IgD-negative memory B cell (primary cell): ENCODE measurements around the gene DUS3L. TPM values are rescaled to one million over a fixed set of nuclear protein-coding genes. Genes with fewer than 3 reads are reported as not detected.

Source experiments
- H3K27ac Mint-ChIP-seq, 3 donors: one replicate each; pipeline ENCODE4 v1.8.0; 2020 to 2022; ENCODE audit warnings: mild to moderate bottlenecking in 3 of 3, mixed read lengths in 3 of 3, moderate library complexity in 1 of 3
- H3K27me3 Mint-ChIP-seq: one replicate; pipeline ENCODE4 v1.8.0; 2021; ENCODE audit warnings: mixed read lengths
- H3K36me3 Mint-ChIP-seq: one replicate; pipeline ENCODE4 v1.8.0; 2020; ENCODE audit warnings: mild to moderate bottlenecking, mixed read lengths
- H3K4me1 Mint-ChIP-seq, 3 donors: one replicate each; pipeline ENCODE4 v1.8.0; 2020 to 2022; ENCODE audit warnings: mixed read lengths in 3 of 3, mild to moderate bottlenecking in 1 of 3
- H3K4me3 Mint-ChIP-seq, 4 donors: one replicate each; pipeline ENCODE4 v1.8.0; 2020 to 2022; ENCODE audit warnings: mild to moderate bottlenecking in 4 of 4, mixed read lengths in 4 of 4, moderate library complexity in 3 of 4
- H3K9me3 Mint-ChIP-seq, 3 donors: one replicate each; pipeline ENCODE4 v1.8.0; 2020 to 2021; ENCODE audit warnings: mixed read lengths in 3 of 3, mild to moderate bottlenecking in 1 of 3
- polyA plus RNA-seq: library from polyadenylated mRNA; unstranded; fragments of 300-500 nt; fragmentation: Illumina TruSeq; gene quantifications from one replicate; pipeline ENCODE4 v1.2.3, GENCODE V29; 2021

DUS3L gene
- polyA plus RNA-seq, 1 donor from 2014 or later: 35.2 TPM

GRCh38 chr19:5808120-5808816 is 17.3 kb upstream of the DUS3L start:
- H3K27ac Mint-ChIP-seq: peak overlapping the region in 1 of 3 donors; percentile 17
- no peaks in the 10 kb centered on the region for H3K9me3 Mint-ChIP-seq

DNA sequence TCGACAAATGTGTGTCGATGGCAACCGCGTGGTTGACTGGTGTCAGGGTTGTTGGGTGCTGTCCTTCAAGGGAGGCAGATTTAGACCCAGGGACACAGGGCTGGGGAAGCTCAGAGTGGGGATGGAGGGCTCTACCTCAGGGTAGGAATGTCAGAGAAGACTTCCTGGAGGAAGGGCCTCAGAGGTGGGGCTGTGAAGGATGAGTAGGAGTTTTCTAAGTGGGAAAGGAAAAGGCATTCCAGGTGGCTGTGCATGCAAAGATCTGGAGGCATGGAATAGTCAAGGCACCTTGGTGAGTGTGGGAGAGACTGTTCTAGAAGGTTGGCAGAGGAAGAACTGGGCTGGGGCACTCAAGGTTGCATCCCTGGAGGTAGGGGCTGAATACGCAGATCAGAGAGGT is 15.9 kb upstream of the DUS3L start:
- Mint-ChIP-seq H3K27ac (no peak overlapping the region), H3K27me3 (peaks cover 22% of the 10 kb centered on the region), H3K36me3 (no peaks in the 10 kb centered on the region), H3K4me1 (peaks cover 0 to 5% (median 3%) of the 10 kb centered on the region in 3 donors), H3K9me3 (no peaks in the 10 kb centered on the region), H3K4me3 (peak overlapping the region in 1 of 4 donors; percentile 8)

More at GRCh38 chr19:5808120-5808816, 17.3 kb upstream of the DUS3L start:
- Mint-ChIP-seq H3K36me3 (no peaks in the 10 kb centered on the region), H3K4me1 (peaks cover 0 to 4% (median 2%) of the 10 kb centered on the region in 3 donors), H3K4me3 (no peak overlapping the region), H3K27me3 (peaks cover 13% of the 10 kb centered on the region)

GRCh38 chr19:5806133-5806489 is 15.1 kb upstream of the DUS3L start:
- Mint-ChIP-seq H3K4me1 (peaks cover 0 to 5% (median 4%) of the 10 kb centered on the region in 3 donors), H3K36me3 (no peaks in the 10 kb centered on the region), H3K4me3 (no peak overlapping the region), H3K9me3 (no peaks in the 10 kb centered on the region), H3K27ac (no peak overlapping the region), H3K27me3 (peaks cover 27% of the 10 kb centered on the region)

DNA sequence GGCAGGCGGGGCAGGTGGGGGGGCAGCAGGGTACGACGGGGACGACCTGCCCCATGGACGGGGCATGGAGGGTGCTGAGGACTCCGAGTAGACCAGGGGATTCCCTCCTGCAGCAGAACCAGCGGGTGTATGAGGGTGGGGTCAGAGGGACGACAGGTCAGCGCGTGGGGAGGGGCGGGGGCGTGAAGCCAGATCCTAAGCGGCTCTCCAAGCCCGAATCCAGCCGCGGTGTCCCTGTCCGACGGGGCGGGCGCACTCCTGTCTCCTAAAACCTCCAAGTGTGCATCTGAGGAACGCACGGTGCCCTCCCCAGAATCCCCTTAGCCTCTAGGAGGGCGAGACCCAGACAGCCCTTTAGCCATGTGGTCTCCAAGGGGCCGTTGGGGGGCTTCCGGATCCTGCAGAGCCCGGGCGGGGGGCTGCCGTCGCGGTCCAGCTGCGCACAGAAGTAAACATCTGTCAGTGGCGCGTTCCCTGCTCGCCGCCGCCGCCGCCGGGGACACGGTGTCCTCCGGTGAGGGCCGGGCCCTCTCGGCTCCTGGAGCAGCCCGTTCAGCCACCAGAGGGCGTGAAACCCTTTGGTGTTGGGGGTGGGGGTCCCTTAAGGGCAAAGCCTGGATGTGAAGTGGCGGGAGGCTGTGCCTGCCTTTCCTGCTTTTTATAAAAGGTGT is 14.6 kb upstream of the DUS3L start:
- Mint-ChIP-seq H3K27ac (no peak overlapping the region), H3K4me1 (peaks cover 0 to 5% (median 4%) of the 10 kb centered on the region in 3 donors), H3K36me3 (no peaks in the 10 kb centered on the region), H3K9me3 (no peaks in the 10 kb centered on the region), H3K4me3 (peak overlapping the region in 2 of 4 donors; percentile 49 to 84), H3K27me3 (peaks cover 30% of the 10 kb centered on the region)

- no peaks in the 10 kb centered on the region for H3K36me3 Mint-ChIP-seq
- peaks cover 0 to 5% (median 4%) of the 10 kb centered on the region in 3 donors for H3K4me1 Mint-ChIP-seq
- H3K4me3 Mint-ChIP-seq: peak within 1 kb of the TSS in 2 of 4 donors; percentile 79 to 84
- H3K9me3 Mint-ChIP-seq: no peaks in the 10 kb centered on the region
- H3K27me3 Mint-ChIP-seq: peaks cover 32% of the 10 kb centered on the region
- H3K27ac Mint-ChIP-seq: peak within 1 kb of the TSS; percentile 13 to 85 (median 73)
Measured at GRCh38 chr19:5804516-5805461, 13.8 kb upstream of the DUS3L start, which contains the start of gene NRTN. Gene NRTN, plus strand, starts transcription at chr19:5805067. Its CDS starts 19,099 bp downstream, at chr19:5824166.

DNA sequence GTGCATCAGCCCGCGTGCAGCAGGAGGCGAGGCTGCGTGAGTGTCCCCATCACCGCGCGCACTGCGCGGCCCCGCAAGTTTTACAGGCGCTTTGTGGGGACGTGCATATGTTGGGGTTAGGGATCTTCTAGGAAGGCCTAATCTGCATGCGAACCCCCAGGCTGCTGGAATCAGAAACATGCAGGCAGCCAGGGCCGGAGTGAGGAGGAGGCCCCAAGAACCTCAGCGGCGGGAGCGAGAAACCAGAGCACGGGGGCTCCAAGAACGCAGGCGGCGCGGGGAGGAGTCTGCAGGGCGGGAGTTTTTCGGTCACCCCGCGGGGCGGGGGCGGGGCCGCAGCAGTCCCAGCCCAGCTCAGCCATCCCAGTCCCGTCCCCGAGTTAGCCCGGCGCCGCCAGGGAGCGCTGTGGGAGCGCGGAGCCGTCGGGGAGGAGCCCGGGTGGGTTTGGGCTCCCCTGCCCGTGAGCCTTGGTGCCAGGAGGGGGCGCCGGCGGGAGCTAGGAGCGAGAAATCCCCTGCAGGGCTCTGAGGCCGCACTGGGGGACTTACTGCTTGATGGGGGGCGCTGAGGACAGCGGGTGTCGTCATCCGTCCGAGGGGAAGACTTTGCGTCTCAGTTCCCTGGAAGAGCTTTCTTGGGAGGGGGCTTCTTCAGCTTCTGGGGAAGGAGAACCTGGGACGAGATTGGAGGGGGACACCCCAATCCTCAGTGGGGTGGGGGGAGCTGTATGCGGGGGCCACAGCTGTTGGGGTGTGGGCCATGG is 13.0 kb upstream of the DUS3L start:
- Mint-ChIP-seq H3K9me3 (no peaks in the 10 kb centered on the region), H3K4me1 (peaks cover 0 to 5% (median 4%) of the 10 kb centered on the region in 3 donors), H3K27me3 (peaks cover 36% of the 10 kb centered on the region), H3K4me3 (peak overlapping the region in 2 of 4 donors; percentile 79 to 80), H3K36me3 (no peaks in the 10 kb centered on the region), H3K27ac (peak overlapping the region; percentile 13 to 85 (median 73))

DNA sequence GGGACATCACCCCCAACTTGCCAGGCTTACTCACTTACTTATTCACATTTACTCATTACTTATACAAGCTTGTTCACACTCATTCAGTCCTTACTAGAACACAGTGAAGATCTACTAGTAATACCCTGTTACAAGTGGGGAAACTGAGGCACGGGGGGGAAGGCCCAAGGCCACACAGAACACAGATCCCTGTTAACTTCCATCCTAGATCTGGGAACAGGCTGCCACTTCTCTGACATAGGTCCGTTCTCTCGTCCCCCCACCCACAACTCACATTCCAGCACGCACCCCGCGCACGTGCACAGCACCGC is 12.4 kb upstream of the DUS3L start:
- Mint-ChIP-seq H3K4me3 (peak overlapping the region in 1 of 4 donors; percentile 73), H3K9me3 (no peaks in the 10 kb centered on the region), H3K27ac (peak overlapping the region in 1 of 3 donors; percentile 85), H3K36me3 (no peaks in the 10 kb centered on the region), H3K27me3 (peaks cover 39% of the 10 kb centered on the region), H3K4me1 (peaks cover 0 to 5% (median 4%) of the 10 kb centered on the region in 3 donors)

DNA sequence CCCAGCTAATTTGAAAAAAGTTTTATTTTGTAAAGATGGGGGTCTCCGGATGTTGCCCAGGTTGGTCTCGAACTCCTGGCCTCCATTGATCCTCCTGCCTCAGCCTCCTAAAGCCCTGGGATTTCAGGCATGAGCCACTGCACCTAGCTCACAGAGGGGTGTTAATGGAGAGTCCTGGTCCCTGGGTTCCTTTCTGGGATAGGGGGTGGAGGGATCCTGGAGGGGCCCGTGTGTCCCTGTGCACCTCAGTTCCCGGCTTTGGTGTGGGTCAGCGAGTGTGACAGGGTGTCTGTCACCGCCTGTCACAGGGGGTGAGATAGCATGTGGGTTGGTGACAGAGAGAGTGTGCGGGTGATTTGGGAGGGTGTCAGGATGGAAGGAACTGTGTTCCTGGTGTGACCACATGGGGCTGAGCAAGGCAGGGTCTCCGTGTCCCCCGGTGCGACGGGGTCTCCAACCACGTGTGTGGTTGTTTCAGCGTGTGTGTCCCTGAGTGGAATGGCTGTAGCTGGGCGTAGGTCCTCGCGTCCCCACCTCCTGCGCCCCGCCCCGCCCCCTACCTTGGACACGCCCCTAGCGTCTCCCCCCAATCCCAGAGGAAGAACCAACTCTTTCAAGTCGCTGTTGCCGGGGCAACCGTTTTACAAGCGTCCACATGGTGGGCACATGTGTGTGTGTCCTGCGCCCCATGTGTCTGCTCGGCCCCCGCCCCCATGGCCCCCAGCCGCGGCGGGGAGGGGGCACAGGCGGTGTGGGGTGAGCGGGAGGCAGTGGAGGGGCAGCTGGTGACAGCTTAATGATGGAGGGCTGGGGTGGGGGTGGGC is 11.0 kb upstream of the DUS3L start:
- H3K4me3 Mint-ChIP-seq: peak overlapping the region in 1 of 4 donors; percentile 33
- no peak overlapping the region for H3K27ac Mint-ChIP-seq

DNA sequence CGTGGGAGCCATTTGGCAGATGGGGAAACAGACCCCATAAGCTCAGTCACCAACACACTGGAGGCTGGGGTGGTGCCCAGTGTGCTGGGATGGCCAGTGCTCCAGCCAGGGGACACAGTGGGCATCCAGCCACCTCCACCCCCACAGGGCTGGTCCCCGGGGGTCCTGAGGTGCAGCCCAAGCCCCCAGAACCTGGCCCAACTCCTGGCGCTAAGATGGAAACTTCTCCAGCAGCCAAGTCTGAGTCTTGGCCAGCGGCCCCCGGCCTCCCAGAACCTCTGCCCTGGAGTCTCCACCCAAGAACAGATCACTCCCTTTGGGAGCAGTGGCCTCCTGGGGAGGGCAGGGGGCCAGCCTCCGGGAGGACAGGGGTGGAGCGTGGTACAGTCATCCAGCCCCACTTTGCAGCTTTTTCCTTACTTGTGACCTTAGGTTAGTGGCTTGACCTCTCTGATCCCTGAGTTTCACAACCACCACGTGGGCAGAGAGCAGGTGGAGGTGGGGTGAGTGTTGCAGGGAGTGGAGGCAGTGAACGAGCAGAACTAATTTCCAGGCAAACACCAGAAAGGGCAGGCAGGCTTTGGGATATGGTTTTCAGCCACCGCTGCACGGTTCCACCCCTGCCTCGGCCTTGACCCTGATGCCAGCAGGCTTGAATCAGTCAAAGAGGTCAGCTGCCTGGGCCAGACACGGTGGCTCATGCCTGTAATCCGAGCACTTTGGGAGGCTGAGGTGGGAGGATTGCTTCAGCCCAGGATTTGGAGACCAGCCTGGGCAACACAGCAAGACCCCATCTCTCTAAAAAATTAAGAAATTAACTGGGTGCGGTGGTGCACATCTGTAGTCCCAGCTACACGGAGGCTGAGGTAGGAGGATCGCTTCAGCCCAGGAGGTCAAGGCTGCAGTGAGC is 9.7 kb upstream of the DUS3L start:
- no peak overlapping the region for H3K4me3 Mint-ChIP-seq
- no peaks in the 10 kb centered on the region for H3K9me3 Mint-ChIP-seq
- peak overlapping the region in 1 of 3 donors; percentile 74 for H3K27ac Mint-ChIP-seq
- peaks cover 0 to 5% (median 4%) of the 10 kb centered on the region in 3 donors for H3K4me1 Mint-ChIP-seq
- no peaks in the 10 kb centered on the region for H3K36me3 Mint-ChIP-seq
- peaks cover 39% of the 10 kb centered on the region for H3K27me3 Mint-ChIP-seq

More for the DNA sequence above, 11.0 kb upstream of the DUS3L start:
- Mint-ChIP-seq H3K9me3 (no peaks in the 10 kb centered on the region), H3K36me3 (no peaks in the 10 kb centered on the region), H3K27me3 (peaks cover 39% of the 10 kb centered on the region), H3K4me1 (peaks cover 0 to 5% (median 4%) of the 10 kb centered on the region in 3 donors)

DNA sequence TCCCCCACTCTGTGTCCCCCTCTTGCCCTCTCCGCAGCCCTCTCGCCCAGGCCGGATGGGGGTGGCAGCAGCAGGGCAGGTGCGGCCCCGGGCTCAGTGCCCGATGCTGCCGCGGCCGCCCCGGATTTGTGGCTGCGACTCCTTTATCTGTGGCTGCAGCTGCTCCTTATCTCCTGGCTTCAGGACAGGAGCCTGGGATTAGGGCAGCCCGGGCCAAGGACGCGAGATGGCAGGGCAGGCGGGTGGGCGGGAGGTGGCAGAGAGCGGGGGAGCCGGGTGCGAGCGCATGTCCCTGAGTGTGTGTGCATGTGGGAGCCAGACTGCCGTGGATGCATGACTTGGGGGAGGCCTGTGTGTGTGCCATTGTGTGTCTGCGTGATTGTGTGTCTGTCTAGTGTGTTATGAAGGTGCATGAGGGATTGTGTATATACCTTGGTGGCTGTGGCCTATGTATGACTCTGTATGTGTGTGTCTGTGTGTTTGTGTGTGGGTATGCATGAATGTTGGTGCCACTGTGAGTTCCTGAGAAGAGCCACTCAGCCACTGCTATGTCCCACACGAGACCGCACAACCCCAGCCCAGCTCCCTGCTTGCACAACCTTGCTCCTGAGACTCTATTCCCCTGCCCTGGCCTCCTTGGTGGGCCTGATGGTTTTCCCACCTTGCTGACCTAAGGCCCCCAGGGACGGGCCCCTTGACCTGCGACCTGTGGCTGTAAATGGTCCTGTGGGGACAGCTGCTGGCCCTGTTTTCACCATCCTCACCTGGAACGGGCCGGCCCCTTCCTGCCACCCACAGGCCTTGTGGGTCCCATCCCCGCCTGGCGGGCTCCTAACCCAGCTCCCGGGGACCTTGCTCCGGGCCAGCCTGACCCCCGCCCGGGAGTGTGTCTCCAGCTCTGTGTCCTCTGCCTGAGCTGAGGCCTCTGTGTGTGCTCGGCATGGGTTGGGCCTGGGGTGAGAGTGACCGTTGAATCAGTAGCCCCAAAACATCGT is 8.6 kb upstream of the DUS3L start:
- Mint-ChIP-seq H3K4me1 (peaks cover 0 to 5% (median 4%) of the 10 kb centered on the region in 3 donors), H3K9me3 (no peaks in the 10 kb centered on the region), H3K27me3 (peaks cover 37% of the 10 kb centered on the region), H3K36me3 (no peaks in the 10 kb centered on the region), H3K27ac (no peak overlapping the region), H3K4me3 (no peak overlapping the region)

DNA sequence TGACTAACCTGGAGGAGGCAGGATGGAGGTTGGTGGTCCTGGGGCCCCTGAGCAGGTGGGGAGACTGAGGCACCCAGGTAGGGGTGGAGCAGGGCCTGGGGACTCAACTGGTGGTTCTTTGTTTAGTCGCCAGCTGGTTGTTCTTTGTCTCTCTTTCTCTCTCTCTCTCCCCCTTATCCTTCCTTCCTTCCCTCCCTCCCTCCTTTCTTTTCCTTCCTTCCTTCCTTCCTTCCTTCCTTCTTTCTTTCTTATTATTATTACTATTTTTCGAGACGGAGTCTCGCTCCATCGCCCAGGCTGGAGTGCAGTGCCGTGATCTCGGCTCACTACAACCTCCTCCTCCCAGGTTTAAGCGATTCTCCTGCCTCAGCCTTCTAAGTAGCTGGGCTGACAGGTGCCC is 7.3 kb upstream of the DUS3L start:
- Mint-ChIP-seq H3K36me3 (no peaks in the 10 kb centered on the region), H3K27ac (no peak overlapping the region), H3K9me3 (no peaks in the 10 kb centered on the region), H3K27me3 (peaks cover 28% of the 10 kb centered on the region), H3K4me3 (no peak overlapping the region), H3K4me1 (peaks cover 0 to 2% (median under 1%) of the 10 kb centered on the region in 3 donors)

DNA sequence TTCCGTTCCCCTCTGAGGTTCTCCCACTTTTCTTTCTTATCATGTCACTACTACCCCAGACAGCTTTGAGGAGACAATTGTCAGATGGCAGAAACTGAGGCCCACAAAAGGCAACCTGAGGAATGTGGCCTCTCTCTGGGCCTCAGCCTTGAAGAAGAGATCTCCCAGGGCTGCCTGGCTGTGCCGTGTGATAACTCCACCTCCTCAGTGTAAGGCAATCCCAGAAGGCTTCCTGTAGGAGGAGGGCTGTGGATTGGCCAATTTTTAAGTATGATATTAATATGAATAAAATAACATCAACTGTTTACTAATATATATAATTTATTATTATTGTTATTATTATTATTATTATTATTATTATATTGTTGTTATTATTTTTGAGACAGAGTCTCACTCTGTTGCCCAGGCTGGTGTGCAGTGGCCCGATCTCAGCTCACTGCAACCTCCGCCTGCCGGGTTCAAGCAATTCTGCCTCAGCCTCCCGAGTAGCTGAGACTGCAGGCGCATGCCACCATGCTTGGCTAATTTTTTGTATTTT is 4.5 kb upstream of the DUS3L start:
- peaks cover 0 to 4% (median 1%) of the 10 kb centered on the region in 3 donors for H3K9me3 Mint-ChIP-seq
- peaks cover 2 to 4% (median 4%) of the 10 kb centered on the region in 3 donors for H3K4me1 Mint-ChIP-seq
- H3K4me3 Mint-ChIP-seq: no peak overlapping the region
- no peak overlapping the region for H3K27ac Mint-ChIP-seq
- peaks cover 11% of the 10 kb centered on the region for H3K27me3 Mint-ChIP-seq
- peaks cover 4% of the 10 kb centered on the region for H3K36me3 Mint-ChIP-seq
